ACC112 (cell line): ENCODE results near the gene GPR156.
"Not testable (repeated sequence)": the region's sequence is repeated elsewhere in the genome, so short reads cannot be mapped to it uniquely, and the experiment has no call there.

ENCODE experiments used
- H2AFZ ChIP-seq: fragments of 200-600 bp; sonication (generic); one replicate; pipeline ENCODE4 v1.6.0; 2017; ENCODE audit warnings: antibody characterized with exemption, low read length; ENCODE audit not compliant: unreplicated experiment
- H3K27ac ChIP-seq: fragments of 200-600 bp; sonication (generic); 2 replicates; pipeline ENCODE4 v1.5.1; 2014; ENCODE audit warnings: low read depth, mild to moderate bottlenecking, antibody characterized with exemption, low read length, moderate library complexity
- H3K27me3 ChIP-seq: fragments of 200-600 bp; sonication (generic); 2 replicates; pipeline ENCODE4 v1.6.1; 2014; ENCODE audit warnings: mild to moderate bottlenecking, antibody characterized with exemption, low read length, moderate library complexity, mixed read lengths; ENCODE audit not compliant: insufficient read depth
- H3K36me3 ChIP-seq: fragments of 200-600 bp; sonication (generic); 2 replicates; pipeline ENCODE4 v1.6.1; 2016; ENCODE audit warnings: mild to moderate bottlenecking, antibody characterized with exemption, low read length, moderate library complexity, mixed read lengths; ENCODE audit not compliant: insufficient read depth
- H3K4me1 ChIP-seq: fragments of 200-600 bp; sonication (generic); one replicate; pipeline ENCODE4 v1.6.1; 2016; ENCODE audit warnings: low read length, mixed read lengths; ENCODE audit not compliant: insufficient read depth, unreplicated experiment, control insufficient read depth
- H3K4me3 ChIP-seq: fragments of 200-600 bp; sonication (generic); 2 replicates; pipeline ENCODE4 v1.5.1; 2014; ENCODE audit warnings: mild to moderate bottlenecking, low read depth, low read length
- H3K79me2 ChIP-seq: fragments of 200-600 bp; sonication (generic); one replicate; pipeline ENCODE4 v1.6.0; 2016; ENCODE audit warnings: low read length; ENCODE audit not compliant: control insufficient read depth, unreplicated experiment, insufficient read depth

Gene GPR156

GRCh38 chr3:120300971-120301370 lies 15.9 kb upstream of the GPR156 start:
- H3K4me3 ChIP-seq, result no peak overlapping the region
- H3K27ac ChIP-seq, result no peak overlapping the region
- H2AFZ ChIP-seq, result no peak overlapping the region
- H3K4me1 ChIP-seq, result peaks cover 21% of the 10 kb centered on the region
- H3K79me2 ChIP-seq, result no peaks in the 10 kb centered on the region
- H3K27me3 ChIP-seq, result no peaks in the 10 kb centered on the region
- no peaks in the 10 kb centered on the region for H3K36me3 ChIP-seq

- Histone ChIP-seq H3K79me2 (no peaks in the 10 kb centered on the region), H3K4me3 (no peak overlapping the region), H3K27me3 (no peaks in the 10 kb centered on the region), H3K4me1 (peaks cover 21% of the 10 kb centered on the region), H2AFZ (no peak overlapping the region), H3K27ac (no peak overlapping the region), H3K36me3 (no peaks in the 10 kb centered on the region)
Observed at GRCh38 chr3:120299403-120299802, 14.4 kb upstream of the GPR156 start.

GRCh38 chr3:120298996-120299395 lies 14.0 kb upstream of the GPR156 start:
- Histone ChIP-seq H3K27me3 (no peaks in the 10 kb centered on the region; the same call in 1 of the 2 replicates), H3K36me3 (no peaks in the 10 kb centered on the region), H3K4me1 (peaks cover 21% of the 10 kb centered on the region)

GRCh38 chr3:120291552-120291951 lies 6.5 kb upstream of the GPR156 start:
- H3K4me3 ChIP-seq, H3K36me3 ChIP-seq, H2AFZ ChIP-seq, H3K27me3 ChIP-seq, H3K4me1 ChIP-seq, H3K27ac ChIP-seq, H3K79me2 ChIP-seq: not testable (repeated sequence)

More at GRCh38 chr3:120298996-120299395, 14.0 kb upstream of the GPR156 start:
- no peaks in the 10 kb centered on the region for H3K79me2 ChIP-seq
- no peak overlapping the region for H2AFZ ChIP-seq
- H3K27ac ChIP-seq, result no peak overlapping the region
- H3K4me3 ChIP-seq, result no peak overlapping the region

GRCh38 chr3:120289636-120290035 lies 4.6 kb upstream of the GPR156 start:
- Histone ChIP-seq H2AFZ (no peak overlapping the region), H3K27ac (no peak overlapping the region), H3K4me3 (no peak overlapping the region), H3K79me2 (no peaks in the 10 kb centered on the region), H3K36me3 (no peaks in the 10 kb centered on the region), H3K27me3 (no peaks in the 10 kb centered on the region; the same call in 1 of the 2 replicates), H3K4me1 (peaks cover 6% of the 10 kb centered on the region)

GRCh38 chr3:120286465-120286864 lies 1.4 kb upstream of the GPR156 start:
- no peaks in the 10 kb centered on the region for H3K79me2 ChIP-seq
- no peaks in the 10 kb centered on the region for H3K36me3 ChIP-seq
- H3K27me3 ChIP-seq, result no peaks in the 10 kb centered on the region
- no peak overlapping the region for H3K27ac ChIP-seq
- H3K4me3 ChIP-seq, result no peak overlapping the region
- no peak overlapping the region for H2AFZ ChIP-seq
- H3K4me1 ChIP-seq, result peaks cover 11% of the 10 kb centered on the region

- Histone ChIP-seq H3K4me1 (peaks cover 11% of the 10 kb centered on the region), H3K36me3 (no peaks in the 10 kb centered on the region), H3K27ac (no peak overlapping the region), H2AFZ (peak overlapping the region; percentile 96), H3K27me3 (no peaks in the 10 kb centered on the region), H3K4me3 (peak overlapping the region; percentile 81), H3K79me2 (no peaks in the 10 kb centered on the region)
Observed at GRCh38 chr3:120285508-120285841, 453 bp upstream of the GPR156 start.

- no peak overlapping the region for H2AFZ ChIP-seq
- H3K36me3 ChIP-seq, result no peaks in the 10 kb centered on the region
- no peaks in the 10 kb centered on the region for H3K79me2 ChIP-seq
- H3K4me1 ChIP-seq, result peaks cover 11% of the 10 kb centered on the region
- no peaks in the 10 kb centered on the region for H3K27me3 ChIP-seq
- no peak overlapping the region for H3K4me3 ChIP-seq
- H3K27ac ChIP-seq, result no peak overlapping the region
Observed at GRCh38 chr3:120281261-120281660, 3.8 kb downstream of the GPR156 start.

GRCh38 chr3:120280566-120280965 lies 4.5 kb downstream of the GPR156 start:
- H2AFZ ChIP-seq, result no peak overlapping the region
- H3K4me1 ChIP-seq, result peaks cover 7% of the 10 kb centered on the region
- H3K27me3 ChIP-seq, result no peaks in the 10 kb centered on the region
- no peaks in the 10 kb centered on the region for H3K79me2 ChIP-seq
- no peak overlapping the region for H3K27ac ChIP-seq
- no peak overlapping the region for H3K4me3 ChIP-seq
- no peaks in the 10 kb centered on the region for H3K36me3 ChIP-seq

GRCh38 chr3:120280026-120280425 lies 5.0 kb downstream of the GPR156 start:
- Histone ChIP-seq H3K27me3 (no peaks in the 10 kb centered on the region), H3K27ac (no peak overlapping the region), H3K4me1 (peaks cover 5% of the 10 kb centered on the region), H3K79me2 (no peaks in the 10 kb centered on the region), H3K36me3 (no peaks in the 10 kb centered on the region), H2AFZ (no peak overlapping the region), H3K4me3 (no peak overlapping the region)

- Histone ChIP-seq H3K36me3 (no peaks in the 10 kb centered on the region), H3K79me2 (no peaks in the 10 kb centered on the region), H2AFZ (no peak overlapping the region), H3K4me3 (no peak overlapping the region), H3K27me3 (no peaks in the 10 kb centered on the region), H3K4me1 (no peaks in the 10 kb centered on the region), H3K27ac (no peak overlapping the region)
Observed at GRCh38 chr3:120276767-120277166, 8.3 kb downstream of the GPR156 start.
